GM23338 (cell line): ENCODE results near the gene LIMK2.

Experiments used
- CREB1 ChIP-seq: fragments of 250-450 bp; sonication (Bioruptor Pico); IDR thresholded peaks from 2 replicates; pipeline ENCODE4 v1.5.0; 2020; ENCODE audit warnings: low read depth, mild to moderate bottlenecking, moderate library complexity
- EZH2phosphoT487 ChIP-seq: fragments of 200-600 bp; sonication (generic); IDR thresholded peaks from one replicate; pipeline ENCODE4 v1.8.1; 2018; ENCODE audit warnings: antibody characterized with exemption; ENCODE audit not compliant: unreplicated experiment
- JUNB ChIP-seq: IDR thresholded peaks from one replicate; pipeline ENCODE4 v1.6.1; 2016; ENCODE audit warnings: antibody characterized with exemption; ENCODE audit not compliant: unreplicated experiment
- REST ChIP-seq: IDR thresholded peaks from one replicate; pipeline ENCODE4 v1.6.1; 2018; ENCODE audit warnings: antibody characterized with exemption; ENCODE audit not compliant: unreplicated experiment
- TF ChIP-seq, protein P1 (sequence below), 2 experiments: fragments of 200-600 bp in 1 of 2; sonication (generic) in 1 of 2; conservative IDR thresholded peaks; 2 replicates each; pipeline versions ENCODE4 v1.5.1 to v1.6.1; 2016 to 2017; ENCODE audit warnings: antibody characterized with exemption in 2 of 2, low read depth in 2 of 2, mild to moderate bottlenecking in 2 of 2, moderate library complexity in 1 of 2

DNA sequence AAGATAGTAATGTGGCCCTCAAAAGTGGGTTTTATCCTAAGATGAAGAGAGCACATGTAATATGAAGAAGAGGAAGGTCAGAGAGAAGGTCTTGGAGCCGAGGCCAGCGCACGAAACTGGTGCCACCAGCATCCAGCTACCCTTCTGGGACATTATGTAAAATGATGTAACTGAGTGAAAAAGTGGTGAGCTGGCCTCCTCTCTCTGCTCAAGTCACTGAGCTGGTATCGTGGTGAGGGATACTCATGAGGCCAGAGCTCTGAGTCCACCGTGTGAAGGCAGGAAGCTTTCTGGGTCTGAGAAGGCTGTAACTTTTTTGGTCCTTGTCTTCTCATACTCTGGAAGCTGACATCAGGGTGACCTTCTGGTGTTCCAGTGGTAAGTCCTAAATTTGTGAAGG, 27.0 kb upstream of the LIMK2 start:
- TF ChIP-seq, protein P1, sequence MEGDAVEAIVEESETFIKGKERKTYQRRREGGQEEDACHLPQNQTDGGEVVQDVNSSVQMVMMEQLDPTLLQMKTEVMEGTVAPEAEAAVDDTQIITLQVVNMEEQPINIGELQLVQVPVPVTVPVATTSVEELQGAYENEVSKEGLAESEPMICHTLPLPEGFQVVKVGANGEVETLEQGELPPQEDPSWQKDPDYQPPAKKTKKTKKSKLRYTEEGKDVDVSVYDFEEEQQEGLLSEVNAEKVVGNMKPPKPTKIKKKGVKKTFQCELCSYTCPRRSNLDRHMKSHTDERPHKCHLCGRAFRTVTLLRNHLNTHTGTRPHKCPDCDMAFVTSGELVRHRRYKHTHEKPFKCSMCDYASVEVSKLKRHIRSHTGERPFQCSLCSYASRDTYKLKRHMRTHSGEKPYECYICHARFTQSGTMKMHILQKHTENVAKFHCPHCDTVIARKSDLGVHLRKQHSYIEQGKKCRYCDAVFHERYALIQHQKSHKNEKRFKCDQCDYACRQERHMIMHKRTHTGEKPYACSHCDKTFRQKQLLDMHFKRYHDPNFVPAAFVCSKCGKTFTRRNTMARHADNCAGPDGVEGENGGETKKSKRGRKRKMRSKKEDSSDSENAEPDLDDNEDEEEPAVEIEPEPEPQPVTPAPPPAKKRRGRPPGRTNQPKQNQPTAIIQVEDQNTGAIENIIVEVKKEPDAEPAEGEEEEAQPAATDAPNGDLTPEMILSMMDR (conservative IDR thresholded peaks at IDR 0.05; ENCODE audit: low read depth in 2 of 2), result no peak
- TF ChIP-seq EZH2phosphoT487, result no peak
- no peak for TF ChIP-seq JUNB
- TF ChIP-seq CREB1 (CRISPR knock-in tag), result no peak
- TF ChIP-seq REST, result no peak
